DND-41 (cell line): ENCODE measurements around the gene NFIA.

Source experiments
- EZH2 ChIP-seq: IDR thresholded peaks from 3 replicates; pipeline ENCODE4 v1.6.1; 2012; ENCODE audit warnings: borderline replicate concordance, low read depth, mild to moderate bottlenecking, moderate library complexity, low read length, inconsistent platforms; ENCODE audit not compliant: severe bottlenecking
- TF ChIP-seq, protein P1 (sequence below): IDR thresholded peaks from 2 replicates; pipeline ENCODE4 v1.5.1; 2012; ENCODE audit warnings: borderline replicate concordance, low read length, moderate library complexity, mild to moderate bottlenecking; ENCODE audit not compliant: poor library complexity, severe bottlenecking; ENCODE audit errors: extremely low read depth

GRCh38 chr1:61051719-61052394 is 30.5 kb upstream of the NFIA start:
- TF ChIP-seq, protein P1, sequence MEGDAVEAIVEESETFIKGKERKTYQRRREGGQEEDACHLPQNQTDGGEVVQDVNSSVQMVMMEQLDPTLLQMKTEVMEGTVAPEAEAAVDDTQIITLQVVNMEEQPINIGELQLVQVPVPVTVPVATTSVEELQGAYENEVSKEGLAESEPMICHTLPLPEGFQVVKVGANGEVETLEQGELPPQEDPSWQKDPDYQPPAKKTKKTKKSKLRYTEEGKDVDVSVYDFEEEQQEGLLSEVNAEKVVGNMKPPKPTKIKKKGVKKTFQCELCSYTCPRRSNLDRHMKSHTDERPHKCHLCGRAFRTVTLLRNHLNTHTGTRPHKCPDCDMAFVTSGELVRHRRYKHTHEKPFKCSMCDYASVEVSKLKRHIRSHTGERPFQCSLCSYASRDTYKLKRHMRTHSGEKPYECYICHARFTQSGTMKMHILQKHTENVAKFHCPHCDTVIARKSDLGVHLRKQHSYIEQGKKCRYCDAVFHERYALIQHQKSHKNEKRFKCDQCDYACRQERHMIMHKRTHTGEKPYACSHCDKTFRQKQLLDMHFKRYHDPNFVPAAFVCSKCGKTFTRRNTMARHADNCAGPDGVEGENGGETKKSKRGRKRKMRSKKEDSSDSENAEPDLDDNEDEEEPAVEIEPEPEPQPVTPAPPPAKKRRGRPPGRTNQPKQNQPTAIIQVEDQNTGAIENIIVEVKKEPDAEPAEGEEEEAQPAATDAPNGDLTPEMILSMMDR: no peak
- no peak for TF ChIP-seq EZH2
